H1 (cell line): ENCODE measurements around the gene PTPN1. TPM values are rescaled to one million over a fixed set of nuclear protein-coding genes. Genes with fewer than 3 reads are reported as not detected.
A peak's percentile ranks its signal among the peaks of the same experiment; 100 is the strongest.

Experiments
- CTCF ChIA-PET: fragments of 300-600 bp; sonication (Branson Sonifier 250); formaldehyde crosslinking; loops from one replicate; lab custom pipeline; 2021; ENCODE audit not compliant: partially characterized antibody; lab: Charles Lee
- POLR2A ChIA-PET: fragments of 300-600 bp; sonication (Branson Sonifier 250); formaldehyde crosslinking; loops from one replicate; lab custom pipeline; 2021; ENCODE audit warnings: inconsistent platforms; ENCODE audit not compliant: partially characterized antibody; lab: Charles Lee
- DNase-seq, 2 experiments: peaks; one replicate each; pipeline versions ENCODE4 v3.0.0 to v3.0.0-alpha.2; 2010 to 2022; ENCODE audit warnings: low spot score in 2 of 2, low read depth in 1 of 2, mixed read lengths in 1 of 2
- FAIRE-seq: peaks from 2 replicates; lab custom pipeline; 2011; peaks lifted over from hg19 to GRCh38; lab: Jason Lieb, UNC
- H2AFZ ChIP-seq: 2 replicates; pipeline ENCODE4 v1.8.1; 2012; ENCODE audit warnings: low read length, inconsistent platforms
- H2AK5ac ChIP-seq: 2 replicates; pipeline ENCODE4 v1.6.1; 2013; ENCODE audit warnings: low read depth, low read length
- H2BK120ac ChIP-seq: replicated peaks from 2 replicates; pipeline ENCODE3; 2013; ENCODE audit warnings: low read depth, low read length, inconsistent platforms
- H2BK12ac ChIP-seq: 2 replicates; pipeline ENCODE4 v1.6.1; 2013; ENCODE audit warnings: low read depth, low read length
- H2BK15ac ChIP-seq: 2 replicates; pipeline ENCODE4 v1.6.1; 2013; ENCODE audit warnings: low read length
- H2BK20ac ChIP-seq: 2 replicates; pipeline ENCODE4 v1.6.1; 2013; ENCODE audit warnings: low read length
- H2BK5ac ChIP-seq: 2 replicates; pipeline ENCODE4 v1.6.1; 2013; ENCODE audit warnings: low read depth, low read length
- H3K14ac ChIP-seq: 2 replicates; pipeline ENCODE4 v1.6.1; 2013; ENCODE audit warnings: inconsistent platforms; ENCODE audit not compliant: insufficient read length
- H3K18ac ChIP-seq: 2 replicates; pipeline ENCODE4 v1.6.1; 2013; ENCODE audit warnings: low read length; ENCODE audit errors: extremely low read depth
- H3K23ac ChIP-seq: 2 replicates; pipeline ENCODE4 v1.6.1; 2013; ENCODE audit warnings: inconsistent platforms; ENCODE audit not compliant: insufficient read length
- H3K23me2 ChIP-seq: 2 replicates; pipeline ENCODE4 v1.6.1; 2013; ENCODE audit warnings: low read depth, low read length
- H3K27ac ChIP-seq: 2 replicates; pipeline ENCODE4 v1.6.1; 2011; ENCODE audit warnings: low read depth, low read length, inconsistent platforms
- H3K27me3 ChIP-seq, 4 experiments: replicated peaks in 1 of 4; 1 replicate in 1 of 4; 2 replicates in 3 of 4; pipeline versions ENCODE4 v1.6.1 to v1.8.1; 2011 to 2013; ENCODE audit warnings: low read length in 3 of 4, mild to moderate bottlenecking in 3 of 4, inconsistent platforms in 2 of 4, mixed read lengths in 2 of 4, moderate library complexity in 1 of 4; ENCODE audit not compliant: control insufficient read depth in 3 of 4, insufficient read depth in 3 of 4; ENCODE audit errors: extremely low read depth in 1 of 4
- H3K36me3 ChIP-seq, 4 experiments: 2 replicates each; pipeline versions ENCODE4 v1.6.1 to v1.8.1; 2011 to 2013; ENCODE audit warnings: mild to moderate bottlenecking in 4 of 4, low read length in 3 of 4, moderate library complexity in 2 of 4, control low read depth in 1 of 4, inconsistent platforms in 1 of 4; ENCODE audit not compliant: insufficient read depth in 4 of 4, control insufficient read depth in 2 of 4
- H3K4ac ChIP-seq: replicated peaks from 2 replicates; pipeline ENCODE3; 2013; ENCODE audit warnings: low read length, low read depth, mixed read lengths, inconsistent platforms; ENCODE audit not compliant: insufficient read length
- H3K4me1 ChIP-seq, 4 experiments: replicated peaks in 1 of 4; 1 replicate in 1 of 4; 2 replicates in 3 of 4; pipeline versions ENCODE4 v1.6.1 to v1.8.1; 2011 to 2013; ENCODE audit warnings: low read length in 3 of 4, inconsistent platforms in 2 of 4, mixed read lengths in 1 of 4; ENCODE audit not compliant: insufficient read depth in 4 of 4, control insufficient read depth in 3 of 4
- H3K4me2 ChIP-seq, 2 experiments: 2 replicates each; pipeline versions ENCODE4 v1.6.1 to v1.8.1; 2011 to 2013; ENCODE audit warnings: low read depth in 2 of 2, low read length in 2 of 2, control low read depth in 1 of 2, inconsistent platforms in 1 of 2, mild to moderate bottlenecking in 1 of 2; ENCODE audit not compliant: insufficient read depth in 1 of 2
- H3K4me3 ChIP-seq, 4 experiments: fragments of 200-600, 300-600 bp in 1 of 4; sonication (generic), shearing (Covaris generic), sonication (Bioruptor Twin) in 1 of 4; 2 replicates each; pipeline versions ENCODE4 v1.5.1 to v1.8.1; 2011 to 2016; ENCODE audit warnings: low read length in 4 of 4, low read depth in 3 of 4, control low read depth in 2 of 4, inconsistent platforms in 2 of 4, mild to moderate bottlenecking in 2 of 4, mixed read lengths in 1 of 4, moderate library complexity in 1 of 4; ENCODE audit not compliant: insufficient read depth in 2 of 4; ENCODE audit errors: extremely low read depth in 1 of 4
- H3K56ac ChIP-seq: replicated peaks from 2 replicates; pipeline ENCODE3; 2013; ENCODE audit warnings: low read depth, mild to moderate bottlenecking, mixed read lengths, low read length, inconsistent platforms; ENCODE audit not compliant: insufficient read length
- H3K79me1 ChIP-seq: 2 replicates; pipeline ENCODE4 v1.6.1; 2013; ENCODE audit warnings: low read depth, low read length, control low read depth
- H3K79me2 ChIP-seq, 2 experiments: 2 replicates each; pipeline versions ENCODE4 v1.6.1 to v1.8.1; 2012 to 2013; ENCODE audit warnings: low read length in 2 of 2, mild to moderate bottlenecking in 2 of 2, inconsistent platforms in 1 of 2; ENCODE audit not compliant: insufficient read depth in 2 of 2, control insufficient read depth in 1 of 2
- H3K9ac ChIP-seq, 4 experiments: replicated peaks in 1 of 4; 1 replicate in 1 of 4; 2 replicates in 3 of 4; pipeline versions ENCODE4 v1.6.1 to v1.8.1; 2011 to 2013; ENCODE audit warnings: low read depth in 3 of 4, low read length in 3 of 4, control low read depth in 2 of 4, mild to moderate bottlenecking in 2 of 4, moderate library complexity in 2 of 4, inconsistent platforms in 1 of 4; ENCODE audit errors: extremely low read depth in 1 of 4
- H3K9me3 ChIP-seq, 2 experiments: 2 replicates each; pipeline versions ENCODE4 v1.6.1 to v1.8.1; 2012 to 2013; ENCODE audit warnings: mild to moderate bottlenecking in 2 of 2, moderate library complexity in 2 of 2, control low read depth in 1 of 2, inconsistent platforms in 1 of 2, low read depth in 1 of 2, low read length in 1 of 2, mixed read lengths in 1 of 2; ENCODE audit not compliant: insufficient read depth in 2 of 2
- H4K20me1 ChIP-seq, 2 experiments: replicated peaks in 1 of 2; 2 replicates each; pipeline versions ENCODE3 to v1.8.1; 2011 to 2013; ENCODE audit warnings: inconsistent platforms in 2 of 2, low read length in 2 of 2, mild to moderate bottlenecking in 1 of 2; ENCODE audit not compliant: insufficient read depth in 2 of 2, control insufficient read depth in 1 of 2
- H4K5ac ChIP-seq: 2 replicates; pipeline ENCODE4 v1.6.1; 2013; ENCODE audit warnings: low read length, low read depth, mixed read lengths, inconsistent platforms; ENCODE audit not compliant: insufficient read length
- H4K8ac ChIP-seq: 2 replicates; pipeline ENCODE4 v1.8.0; 2013; ENCODE audit warnings: mild to moderate bottlenecking, moderate library complexity, low read length, inconsistent platforms; ENCODE audit not compliant: insufficient read depth; ENCODE audit errors: extremely low read depth
- H4K91ac ChIP-seq: replicated peaks from 2 replicates; pipeline ENCODE3; 2013; ENCODE audit warnings: low read length, mixed read lengths, inconsistent platforms; ENCODE audit not compliant: insufficient read length
- HDAC2 ChIP-seq, 2 experiments: fragments of 300-600 bp in 1 of 2; sonication (generic) in 1 of 2; IDR thresholded peaks; 2 replicates each; pipeline ENCODE4 v1.6.1; 2011 to 2012; ENCODE audit warnings: low read depth in 2 of 2, low read length in 2 of 2, mild to moderate bottlenecking in 2 of 2, moderate library complexity in 2 of 2, borderline replicate concordance in 1 of 2, inconsistent platforms in 1 of 2
- POU5F1 ChIP-seq: IDR thresholded peaks from 2 replicates; pipeline ENCODE4 v1.6.1; 2011; ENCODE audit warnings: low read depth, mild to moderate bottlenecking, low read length, moderate library complexity
- SIX5 ChIP-seq: IDR thresholded peaks from 2 replicates; pipeline ENCODE4 v1.6.1; 2011; ENCODE audit warnings: mild to moderate bottlenecking, low read depth, low read length
- TEAD4 ChIP-seq: IDR thresholded peaks from 2 replicates; pipeline ENCODE4 v1.6.1; 2012; ENCODE audit warnings: low read depth, low read length, inconsistent platforms, mixed read lengths
- WGBS, 2 experiments: shearing (Covaris generic) in 1 of 2; methylation state at CpG; one replicate each; pipeline versions ENCODE4 v1.1.6 to v1.1.7; 2013 to 2015; ENCODE audit warnings: low lambda C conversion rate in 2 of 2, mixed read lengths in 2 of 2, inconsistent platforms in 1 of 2, low coverage in 1 of 2, missing lambda C conversion rate in 1 of 2; ENCODE audit not compliant: insufficient replicate concordance in 2 of 2, insufficient coverage in 1 of 2, insufficient read length in 1 of 2; ENCODE audit errors: extremely low coverage in 1 of 2, missing lambda C conversion rate in 1 of 2; 5-methylcytosine and 5-hydroxymethylcytosine counted together
- polyA plus RNA-seq, 7 experiments: library from polyadenylated mRNA; depleted of rRNA in 3 of 7; stranded (reverse) in 5 of 7; unstranded in 2 of 7; fragments of >200 nt in 5 of 7; fragments of 200-250 nt in 2 of 7; gene quantifications; 1 replicate in 5 of 7; 2 replicates in 1 of 7; 4 replicates in 1 of 7; pipeline versions ENCODE4 v1.2.1 to v1.2.3, GENCODE V29; 2011 to 2013; ENCODE audit warnings: missing spikeins in 2 of 7, mixed read lengths in 2 of 7
- total RNA-seq: library from RNA; stranded (reverse); fragmentation: NEBNext Ultra II Directional; extraction: Animal tissue kit (Norgen Biotek cat#: 25700); gene quantifications from 2 replicates; pipeline ENCODE4 v1.2.1, GENCODE V29; 2021
- TF ChIP-seq, protein P1 (sequence below): IDR thresholded peaks from 2 replicates; pipeline ENCODE4 v1.6.1; 2011; ENCODE audit warnings: low read length, improper control_type of control experiment
- TF ChIP-seq, protein P2 (sequence below): IDR thresholded peaks from 2 replicates; pipeline ENCODE4 v1.6.1; 2012; ENCODE audit warnings: inconsistent platforms

Gene PTPN1
- total and polyA plus RNA-seq, 2 of the 8 experiments (the other 6 are each of a cell fraction or from before 2014, with no cell fraction given) = 18.6 to 32.1 TPM

DNA sequence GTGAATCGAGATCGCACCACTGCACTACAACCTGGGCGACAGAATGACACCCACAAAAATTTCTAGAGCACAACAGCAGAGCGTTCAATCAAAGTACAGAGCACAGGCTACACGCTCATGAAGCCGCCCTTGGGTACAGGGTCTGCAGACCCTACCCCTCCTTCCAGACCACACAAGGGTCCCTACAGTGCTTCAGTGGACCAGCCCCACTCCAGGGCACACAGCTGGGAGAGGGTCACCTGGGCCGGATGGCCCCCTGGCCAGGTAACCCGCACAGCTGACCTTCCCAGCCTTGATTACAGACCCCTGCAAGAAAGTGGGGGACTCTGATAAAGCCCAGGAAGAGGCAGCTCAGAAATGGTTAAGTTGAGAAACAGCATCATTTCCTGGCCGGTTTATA lies 117.6 kb downstream of the PTPN1 start:
- H2BK12ac ChIP-seq = 0 out of 2 replicates have a peak overlapping the region, but pooled peaks have one; percentile 84
- H3K79me1 ChIP-seq = no peaks in the 10 kb centered on the region
- H3K27ac ChIP-seq = no peak overlapping the region
- H3K27me3 ChIP-seq = no peaks in the 10 kb centered on the region
- DNase-seq = no peak
- TF ChIP-seq TEAD4 = no peak
- TF ChIP-seq POU5F1 = no peak
- no peak for TF ChIP-seq HDAC2 (IDR thresholded peaks at IDR 0.05; ENCODE audit: borderline replicate concordance in 1 of 2, low read depth in 2 of 2, low read length in 2 of 2)
- TF ChIP-seq, protein P1, sequence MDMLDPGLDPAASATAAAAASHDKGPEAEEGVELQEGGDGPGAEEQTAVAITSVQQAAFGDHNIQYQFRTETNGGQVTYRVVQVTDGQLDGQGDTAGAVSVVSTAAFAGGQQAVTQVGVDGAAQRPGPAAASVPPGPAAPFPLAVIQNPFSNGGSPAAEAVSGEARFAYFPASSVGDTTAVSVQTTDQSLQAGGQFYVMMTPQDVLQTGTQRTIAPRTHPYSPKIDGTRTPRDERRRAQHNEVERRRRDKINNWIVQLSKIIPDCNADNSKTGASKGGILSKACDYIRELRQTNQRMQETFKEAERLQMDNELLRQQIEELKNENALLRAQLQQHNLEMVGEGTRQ = no peak
- TF ChIP-seq, protein P2, sequence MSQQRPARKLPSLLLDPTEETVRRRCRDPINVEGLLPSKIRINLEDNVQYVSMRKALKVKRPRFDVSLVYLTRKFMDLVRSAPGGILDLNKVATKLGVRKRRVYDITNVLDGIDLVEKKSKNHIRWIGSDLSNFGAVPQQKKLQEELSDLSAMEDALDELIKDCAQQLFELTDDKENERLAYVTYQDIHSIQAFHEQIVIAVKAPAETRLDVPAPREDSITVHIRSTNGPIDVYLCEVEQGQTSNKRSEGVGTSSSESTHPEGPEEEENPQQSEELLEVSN = no peak
- no peak for TF ChIP-seq SIX5
- no peak overlapping the region for H2AFZ ChIP-seq
- H4K8ac ChIP-seq = no peak overlapping the region
- no peaks in the 10 kb centered on the region for H3K23me2 ChIP-seq
- no peak overlapping the region for H3K4ac ChIP-seq
- no peaks in the 10 kb centered on the region for H3K79me2 ChIP-seq
- no peak overlapping the region for H3K9ac ChIP-seq
- no peak overlapping the region for H4K91ac ChIP-seq
- H2BK20ac ChIP-seq = no peak overlapping the region
- H3K56ac ChIP-seq = no peak overlapping the region
- ChIA-PET POLR2A (interaction anchor here (0.6 to 1.2 kb wide), 2 partner anchors 14 to 31 kb away, joined by 3 to 4 read pairs; no protein-coding TSS in a partner anchor), CTCF (interaction anchor here (0.5 to 6.1 kb wide), 20 partner anchors 8 to 789 kb away, joined by 3 to 84 read pairs (median 5); no protein-coding TSS in a partner anchor)
- H2BK15ac ChIP-seq = no peak overlapping the region
- H2BK5ac ChIP-seq = no peak overlapping the region
- H3K36me3 ChIP-seq = no peaks in the 10 kb centered on the region
- H4K5ac ChIP-seq = no peak overlapping the region
- H3K4me1 ChIP-seq = peaks cover 0 to 8% (median 3%) of the 10 kb centered on the region in 4 experiments; a peak in 4 of 7 replicates
- H3K14ac ChIP-seq = no peak overlapping the region
- no peak for FAIRE-seq
- 92% methylated on average over 9 of the region's 9 CpGs; no CpG with 5 or more reads in 1 of the 2 experiments for WGBS, 2 experiments
- H3K4me2 ChIP-seq = no peak overlapping the region
- H3K4me3 ChIP-seq = no peak overlapping the region
- no peak overlapping the region for H3K23ac ChIP-seq
- H3K18ac ChIP-seq = no peak overlapping the region
- no peaks in the 10 kb centered on the region for H3K9me3 ChIP-seq
- peaks cover 2% of the 10 kb centered on the region in 2 experiments for H4K20me1 ChIP-seq
- no peak overlapping the region for H2AK5ac ChIP-seq
- H2BK120ac ChIP-seq = no peak overlapping the region
